HS-27A (cell line): ENCODE measurements around the gene FGFR1OP2.
"Not testable (repeated sequence)": the region's sequence is repeated elsewhere in the genome, so short reads cannot be mapped to it uniquely, and the experiment has no call there.

Experiments used
- DNase-seq: peaks from one replicate; pipeline ENCODE4 v3.0.0-alpha.2; 2012; ENCODE audit warnings: low read depth, missing footprints

The FGFR1OP2 gene

GRCh38 chr12:26941215-26941594, 2.9 kb downstream of the FGFR1OP2 start:
- DNase-seq = no peak

GRCh38 chr12:26948309-26948708, 10.0 kb downstream of the FGFR1OP2 start:
- no peak for DNase-seq

GRCh38 chr12:26953447-26953846, 15.2 kb downstream of the FGFR1OP2 start:
- no peak for DNase-seq

GRCh38 chr12:26954027-26954426, 15.8 kb downstream of the FGFR1OP2 start:
- DNase-seq = no peak

GRCh38 chr12:26961391-26961790, 23.1 kb downstream of the FGFR1OP2 start:
- DNase-seq = not testable (repeated sequence)

GRCh38 chr12:26961803-26962202, 23.5 kb downstream of the FGFR1OP2 start:
- no peak for DNase-seq

GRCh38 chr12:26963413-26963812, 25.1 kb downstream of the FGFR1OP2 start:
- DNase-seq = no peak

GRCh38 chr12:26966842-26967241, 28.6 kb downstream of the FGFR1OP2 start:
- DNase-seq = no peak

GRCh38 chr12:26970136-26970535, 31.9 kb downstream of the FGFR1OP2 start:
- DNase-seq = no peak

GRCh38 chr12:26971963-26972362, 33.7 kb downstream of the FGFR1OP2 start:
- DNase-seq = no peak

GRCh38 chr12:26976687-26977086, 38.4 kb downstream of the FGFR1OP2 start:
- DNase-seq = no peak

- DNase-seq = no peak
These were observed 40.5 kb downstream of the FGFR1OP2 start for GRCh38 chr12:26978801-26979200.

- DNase-seq = no peak
These were observed 41.5 kb downstream of the FGFR1OP2 start for GRCh38 chr12:26979733-26980132.

- DNase-seq = no peak
These were observed 44.6 kb downstream of the FGFR1OP2 start for GRCh38 chr12:26982866-26983265.

- DNase-seq = no peak
These were observed 49.6 kb downstream of the FGFR1OP2 start for GRCh38 chr12:26987634-26988424.

- no peak for DNase-seq
These were observed 50.4 kb downstream of the FGFR1OP2 start for GRCh38 chr12:26988703-26989102.

- no peak for DNase-seq
These were observed 51.6 kb downstream of the FGFR1OP2 start for GRCh38 chr12:26989873-26990272.

GRCh38 chr12:26991826-26992225, 53.6 kb downstream of the FGFR1OP2 start:
- DNase-seq = no peak

- DNase-seq = no peak
These were observed 55.8 kb downstream of the FGFR1OP2 start for GRCh38 chr12:26994109-26994508.

GRCh38 chr12:26995706-26996105, 57.4 kb downstream of the FGFR1OP2 start:
- DNase-seq = no peak

- no peak for DNase-seq
These were observed 58.7 kb downstream of the FGFR1OP2 start for GRCh38 chr12:26997003-26997402.

- DNase-seq = no peak
These were observed 62.7 kb downstream of the FGFR1OP2 start for GRCh38 chr12:27000961-27001360.

GRCh38 chr12:27001663-27002062, 63.4 kb downstream of the FGFR1OP2 start:
- DNase-seq = no peak

GRCh38 chr12:27002141-27002540, 63.9 kb downstream of the FGFR1OP2 start:
- no peak for DNase-seq
